Measurements from ENCODE around the gene RSPO1. TPM values are rescaled to one million over a fixed set of nuclear protein-coding genes. Genes with fewer than 3 reads are reported as not detected.

RSPO1 gene
- total and polyA plus RNA-seq, 12 donors, result 0.03 to 0.35 (median 0.10) TPM; not detected in 9

- DNase-seq (no peak), ATAC-seq (no peak)
- H3K36me3 ChIP-seq, result no peaks in the 10 kb centered on the region
- H3K9me3 ChIP-seq, result no peaks in the 10 kb centered on the region
- TF ChIP-seq CTCF (IDR thresholded peaks at IDR 0.05), result no peak
- intact Hi-C loops (cut with DNase I), result no loop called here
- no peaks in the 10 kb centered on the region for H3K4me1 ChIP-seq
- H3K4me3 ChIP-seq, result no peak overlapping the region
- whole genome bisulfite sequencing, 2 donors, result 48 to 58% methylated on average over 7 of the region's 7 CpGs
- peaks cover 0 to 59% (median 41%) of the 10 kb centered on the region in 7 donors for H3K27me3 ChIP-seq
- H3K27ac ChIP-seq, result no peak overlapping the region
Measured at GRCh38 chr1:37656026-37656425, 21.3 kb upstream of the RSPO1 start.

- peaks cover 0 to 52% (median 34%) of the 10 kb centered on the region in 7 donors for H3K27me3 ChIP-seq
- no peak for DNase-seq
Measured at GRCh38 chr1:37655274-37655673, 20.6 kb upstream of the RSPO1 start.

GRCh38 chr1:37653906-37654305 lies 19.2 kb upstream of the RSPO1 start:
- H3K27ac ChIP-seq, result no peak overlapping the region
- TF ChIP-seq CTCF (IDR thresholded peaks at IDR 0.05), result no peak
- H3K36me3 ChIP-seq, result no peaks in the 10 kb centered on the region
- H3K27me3 ChIP-seq, result peaks cover 0 to 40% (median 21%) of the 10 kb centered on the region in 7 donors
- H3K4me3 ChIP-seq, result no peak overlapping the region
- DNase-seq, result no peak
- H3K9me3 ChIP-seq, result no peaks in the 10 kb centered on the region
- ATAC-seq, result no peak
- intact Hi-C loops (cut with DNase I), result no loop called here
- 71% methylated on average over 5 of the region's 5 CpGs for WGBS, 2 donors
- no peaks in the 10 kb centered on the region for H3K4me1 ChIP-seq

More at GRCh38 chr1:37655274-37655673, 20.6 kb upstream of the RSPO1 start:
- Histone ChIP-seq H3K4me1 (no peaks in the 10 kb centered on the region), H3K27ac (no peak overlapping the region), H3K9me3 (no peaks in the 10 kb centered on the region), H3K36me3 (no peaks in the 10 kb centered on the region), H3K4me3 (no peak overlapping the region)
- TF ChIP-seq CTCF (IDR thresholded peaks at IDR 0.05), result no peak
- no peak for ATAC-seq
- intact Hi-C loops (cut with DNase I), result no loop called here

GRCh38 chr1:37652976-37653375 lies 18.3 kb upstream of the RSPO1 start:
- intact Hi-C loops (cut with DNase I), result no loop called here
- no peak for TF ChIP-seq CTCF (IDR thresholded peaks at IDR 0.05)
- H3K9me3 ChIP-seq, result no peaks in the 10 kb centered on the region
- H3K36me3 ChIP-seq, result no peaks in the 10 kb centered on the region
- no peak overlapping the region for H3K27ac ChIP-seq
- H3K27me3 ChIP-seq, result peaks cover 0 to 35% (median 14%) of the 10 kb centered on the region in 7 donors
- H3K4me1 ChIP-seq, result no peaks in the 10 kb centered on the region
- no peak for ATAC-seq
- no peak for DNase-seq
- no peak overlapping the region for H3K4me3 ChIP-seq
- WGBS, 2 donors, result 21 to 49% methylated on average over 2 of the region's 2 CpGs

Data from heart right ventricle (tissue), 16 donors.